GM18907 (cell line): ENCODE data around the gene CFP.
"Not testable (repeated sequence)": the region's sequence is repeated elsewhere in the genome, so short reads cannot be mapped to it uniquely, and the experiment has no call there.

ENCODE experiments used
- ATAC-seq: cut with Tn5 transposase; IDR thresholded peaks from one replicate; pipeline ENCODE4 v1.9.1; 2021; ENCODE audit warnings: mild to moderate bottlenecking, moderate library complexity; ENCODE audit not compliant: unreplicated experiment

The CFP gene

DNA sequence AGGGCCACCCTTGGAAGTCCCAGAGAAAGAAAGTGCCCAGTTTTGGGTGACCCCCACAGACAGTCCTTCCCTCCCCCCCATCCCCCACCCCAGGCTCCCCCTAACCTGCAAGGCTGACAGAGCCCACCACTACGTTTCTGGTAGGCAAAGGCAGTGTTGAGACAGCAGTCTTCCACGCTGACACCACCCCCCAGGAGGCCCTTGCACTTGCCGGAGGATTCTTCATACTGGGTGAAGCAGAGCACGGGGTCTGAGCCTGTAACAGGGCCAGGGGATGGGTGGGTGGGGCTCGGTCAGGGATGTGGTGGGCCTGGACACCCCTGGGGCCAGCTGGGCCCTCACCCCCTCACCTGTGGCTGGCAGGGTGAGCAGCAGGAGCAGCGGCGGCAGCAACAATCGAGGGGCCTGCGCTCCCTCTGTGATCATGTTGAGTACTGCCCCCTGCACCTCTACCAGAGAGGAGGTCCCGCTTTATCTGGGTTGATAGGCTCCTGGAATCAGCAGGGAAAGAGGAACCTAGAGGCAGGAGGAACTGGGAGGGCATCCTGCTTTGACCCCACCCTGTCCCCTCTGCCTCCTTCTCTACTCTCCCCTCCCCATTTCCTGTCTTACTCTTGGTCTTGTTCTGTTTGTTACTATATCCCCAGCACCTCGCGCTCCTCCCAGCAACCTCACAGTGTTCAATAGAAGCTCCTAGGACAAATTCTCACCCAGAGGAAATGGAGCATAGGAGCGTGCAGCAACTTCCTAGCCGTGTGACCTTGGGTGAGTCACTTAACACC lies at the start of gene CFP:
CFP (minus strand) TSS at position 512 of the 782 bp plus-strand sequence; CDS start at position 426, 86 bp downstream.
- no peak for ATAC-seq

DNA sequence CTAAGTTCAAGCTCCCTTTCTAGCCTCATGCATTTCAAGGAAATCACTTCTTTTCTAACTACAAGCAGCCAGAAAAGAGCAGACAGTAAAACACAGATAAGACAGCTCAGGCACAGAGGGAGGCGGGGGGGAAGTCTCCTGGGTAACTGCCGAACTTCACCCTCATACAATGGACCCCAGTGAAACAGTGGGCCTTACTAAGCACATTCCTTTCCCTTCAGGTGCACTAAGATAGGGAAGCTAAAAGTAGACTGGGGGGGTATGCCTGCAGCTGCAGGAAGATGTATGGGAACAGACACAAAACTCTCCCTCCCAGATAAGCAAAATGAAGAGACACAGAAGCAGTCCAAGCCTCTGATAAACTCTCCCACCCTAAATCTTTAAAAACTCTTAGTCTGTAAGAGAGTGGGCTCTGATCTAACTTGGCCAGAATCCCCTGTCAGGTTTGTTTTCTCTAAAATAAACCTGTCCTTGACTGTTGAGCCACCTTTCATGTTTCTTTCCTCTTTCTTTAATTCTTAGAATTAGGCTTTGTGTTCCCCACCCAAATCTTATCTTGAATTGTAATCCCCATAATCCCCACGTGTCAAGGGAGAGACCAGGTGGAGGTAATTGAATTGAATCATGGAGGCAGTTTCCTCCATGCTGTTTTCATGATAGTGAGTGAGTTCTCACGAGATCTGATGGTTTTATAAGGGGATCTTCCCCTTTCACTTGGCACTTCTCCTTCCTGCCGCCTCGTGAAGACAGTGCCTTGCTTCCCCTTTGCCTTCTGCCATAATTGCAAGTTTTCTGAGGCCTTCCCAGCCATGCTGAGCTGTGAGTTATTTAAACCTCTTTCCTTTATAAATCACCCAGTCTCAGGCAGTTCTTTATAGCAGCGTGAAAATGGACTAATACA lies 46.5 kb upstream of the CFP start:
- ATAC-seq: not testable (repeated sequence)

DNA sequence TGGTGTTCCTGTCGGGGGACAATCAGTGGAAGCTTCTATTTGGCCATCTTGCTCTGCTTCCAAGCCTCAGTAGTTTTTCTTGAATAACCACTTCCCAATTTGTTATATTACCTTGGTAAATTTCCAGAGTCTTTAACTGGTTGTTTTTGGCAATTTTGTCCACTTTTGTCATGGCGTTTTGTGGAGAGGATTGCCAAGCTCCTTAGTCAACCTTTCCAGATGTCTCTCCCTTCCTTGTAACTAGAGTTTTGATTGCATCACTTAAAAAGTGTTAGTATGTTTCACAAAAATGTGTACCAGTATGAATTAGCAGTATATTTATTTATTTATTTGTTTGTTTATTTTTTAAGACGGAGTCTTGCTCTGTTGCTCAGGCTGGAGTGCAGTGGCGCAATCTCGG lies 45.0 kb upstream of the CFP start:
- ATAC-seq: no peak

DNA sequence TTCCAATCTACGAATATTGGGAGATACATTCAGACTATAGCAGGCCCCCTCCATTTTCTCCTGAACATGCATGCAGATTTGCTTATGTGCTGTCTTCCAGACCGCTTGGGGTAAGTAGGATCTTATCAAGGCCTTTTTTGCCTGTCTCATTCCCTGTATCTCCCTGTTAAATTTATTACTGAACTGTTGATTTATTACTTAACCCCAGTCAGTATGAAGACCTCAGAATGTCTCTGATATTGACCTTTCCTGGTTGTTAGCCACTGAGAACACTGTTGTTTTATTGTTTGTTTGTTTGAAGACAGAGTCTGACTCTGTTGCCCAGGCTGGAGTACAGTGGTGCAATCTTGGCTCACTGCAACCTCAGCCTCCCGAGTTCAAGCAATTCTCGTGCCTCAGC lies 36.1 kb upstream of the CFP start:
- ATAC-seq: not testable (repeated sequence)

DNA sequence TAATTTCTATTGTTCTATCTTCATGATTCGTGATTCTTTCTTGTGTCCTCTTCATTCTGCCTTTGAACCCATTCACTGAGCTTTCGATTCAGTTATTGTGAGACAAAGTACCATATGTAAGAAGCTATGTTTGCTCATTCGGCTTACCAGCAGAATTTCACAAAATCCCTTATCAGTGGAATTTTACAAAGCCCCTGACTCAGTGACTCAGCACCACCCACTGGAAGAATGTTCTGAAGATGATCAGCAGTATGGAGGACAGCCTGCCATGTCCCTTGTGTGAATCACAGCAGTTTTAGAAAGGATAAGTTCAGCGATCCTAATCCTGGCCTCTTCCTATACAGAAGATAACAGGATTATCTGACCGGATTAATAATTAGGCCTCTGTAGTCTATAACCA lies 35.0 kb upstream of the CFP start:
- no peak for ATAC-seq

DNA sequence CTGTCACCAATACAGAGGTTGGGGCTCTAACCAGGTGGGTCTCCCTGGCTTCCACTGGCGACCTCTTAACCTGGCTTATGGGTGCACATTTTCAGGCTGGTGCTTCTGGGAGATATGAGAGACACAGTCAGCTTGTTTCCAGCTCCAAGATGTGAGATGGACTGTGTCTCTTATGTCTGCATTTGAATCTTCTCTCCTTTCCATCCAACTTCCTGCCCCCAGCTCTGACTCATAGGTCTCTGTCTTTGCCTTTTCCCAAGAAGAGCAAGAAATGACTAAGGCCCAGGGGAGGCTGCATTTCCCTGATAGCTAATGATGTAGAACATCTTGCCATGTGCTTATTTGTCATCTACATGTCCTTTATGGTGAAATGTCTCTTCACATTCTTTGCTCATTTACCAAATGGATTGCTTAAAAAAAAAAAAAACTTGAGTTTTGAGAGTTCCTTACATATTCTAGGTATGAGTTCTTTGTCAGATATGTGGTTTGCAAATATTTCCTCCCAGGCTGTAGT lies 32.5 kb upstream of the CFP start:
- ATAC-seq: no peak

DNA sequence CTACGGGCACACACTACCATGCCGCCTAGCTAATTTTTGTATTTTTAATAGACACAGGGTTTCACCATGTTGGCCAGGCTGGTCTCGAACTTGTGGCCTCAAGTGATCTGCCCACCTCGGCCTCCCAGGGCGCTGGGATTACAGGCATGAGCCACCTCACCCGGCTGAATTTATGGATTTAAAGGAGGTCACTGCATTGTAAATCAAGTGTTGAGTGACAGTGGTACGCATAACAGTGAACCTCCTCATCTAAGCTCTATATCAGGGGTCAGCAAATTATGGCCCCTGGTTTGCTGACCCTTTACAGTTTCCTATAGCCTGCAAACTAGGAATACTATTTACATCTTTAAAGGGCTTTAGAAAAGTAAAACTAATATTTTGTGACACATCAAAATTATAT lies 31.8 kb upstream of the CFP start:
- no peak for ATAC-seq

DNA sequence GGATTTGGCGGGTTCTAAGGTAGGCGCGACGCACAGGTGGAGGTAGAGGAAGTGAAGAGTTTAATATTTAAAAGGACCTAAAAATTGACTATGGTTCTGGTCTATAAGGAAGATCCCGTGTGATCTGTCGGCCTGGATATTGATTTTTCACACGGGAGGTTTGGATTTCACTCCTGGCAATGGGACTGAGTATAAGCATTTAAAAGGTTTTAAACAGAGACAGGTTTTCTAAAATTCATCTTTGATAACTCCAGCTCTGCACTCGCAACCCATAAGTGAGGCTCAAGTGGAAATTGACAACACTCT lies 29.6 kb upstream of the CFP start:
- ATAC-seq: no peak

DNA sequence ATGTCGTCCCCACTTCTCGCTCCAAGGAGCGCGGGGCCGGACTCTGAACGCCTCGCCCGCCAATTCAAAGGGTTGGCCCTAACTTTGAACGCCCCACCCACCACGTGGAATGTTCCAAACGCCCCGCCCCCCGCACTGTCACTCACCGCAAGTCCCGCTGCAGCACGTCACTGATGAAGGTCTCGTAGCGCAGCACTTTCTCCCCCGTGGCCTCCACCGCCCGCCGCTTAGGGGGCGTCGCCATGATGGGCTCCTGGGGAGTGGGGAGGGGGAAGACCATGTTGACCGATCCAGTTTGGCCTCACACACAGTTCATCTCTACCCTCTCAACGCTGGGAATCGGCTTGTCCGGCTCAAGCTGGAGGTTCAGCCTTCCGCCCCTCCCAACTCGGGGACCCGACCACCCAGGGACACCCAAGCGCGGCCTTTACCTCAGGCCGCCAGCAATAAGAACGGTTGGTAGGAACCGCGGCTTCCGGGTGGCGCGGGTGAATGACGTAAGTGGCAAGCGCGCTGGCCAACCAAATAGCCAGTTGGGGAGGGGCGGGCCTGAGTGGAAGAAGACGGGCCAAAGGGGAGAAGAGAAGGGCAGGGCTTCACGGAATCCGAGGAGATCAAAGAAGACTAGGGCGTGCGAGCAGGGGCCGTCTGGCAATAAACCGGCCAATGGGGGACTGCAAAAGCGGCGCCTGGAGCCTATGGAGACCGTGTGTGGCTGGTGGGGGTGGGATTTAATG lies 29.1 kb upstream of the CFP start, which contains the start of gene UXT:
UXT (minus strand) TSS at position 497 of the 737 bp plus-strand sequence; CDS start at position 244, 253 bp downstream.
- ATAC-seq: peak; percentile 78

DNA sequence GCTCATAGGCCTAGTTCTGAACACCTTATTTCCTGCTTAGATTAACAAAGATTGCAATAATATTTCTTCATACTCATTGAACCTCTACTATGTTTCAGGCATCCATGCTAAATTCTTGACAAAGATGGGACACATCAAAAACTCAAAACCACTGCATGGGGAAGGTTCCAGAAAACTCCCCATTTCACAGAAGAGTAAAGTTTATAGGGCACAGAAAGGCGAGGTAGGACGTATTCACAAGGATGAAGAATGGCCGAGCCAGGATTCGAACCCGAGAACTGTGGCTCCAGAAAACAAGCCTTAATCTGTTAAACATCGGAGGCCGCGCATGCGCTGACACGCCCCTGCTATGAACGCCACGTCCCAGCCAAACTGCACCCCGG lies 28.6 kb upstream of the CFP start:
- no peak for ATAC-seq

DNA sequence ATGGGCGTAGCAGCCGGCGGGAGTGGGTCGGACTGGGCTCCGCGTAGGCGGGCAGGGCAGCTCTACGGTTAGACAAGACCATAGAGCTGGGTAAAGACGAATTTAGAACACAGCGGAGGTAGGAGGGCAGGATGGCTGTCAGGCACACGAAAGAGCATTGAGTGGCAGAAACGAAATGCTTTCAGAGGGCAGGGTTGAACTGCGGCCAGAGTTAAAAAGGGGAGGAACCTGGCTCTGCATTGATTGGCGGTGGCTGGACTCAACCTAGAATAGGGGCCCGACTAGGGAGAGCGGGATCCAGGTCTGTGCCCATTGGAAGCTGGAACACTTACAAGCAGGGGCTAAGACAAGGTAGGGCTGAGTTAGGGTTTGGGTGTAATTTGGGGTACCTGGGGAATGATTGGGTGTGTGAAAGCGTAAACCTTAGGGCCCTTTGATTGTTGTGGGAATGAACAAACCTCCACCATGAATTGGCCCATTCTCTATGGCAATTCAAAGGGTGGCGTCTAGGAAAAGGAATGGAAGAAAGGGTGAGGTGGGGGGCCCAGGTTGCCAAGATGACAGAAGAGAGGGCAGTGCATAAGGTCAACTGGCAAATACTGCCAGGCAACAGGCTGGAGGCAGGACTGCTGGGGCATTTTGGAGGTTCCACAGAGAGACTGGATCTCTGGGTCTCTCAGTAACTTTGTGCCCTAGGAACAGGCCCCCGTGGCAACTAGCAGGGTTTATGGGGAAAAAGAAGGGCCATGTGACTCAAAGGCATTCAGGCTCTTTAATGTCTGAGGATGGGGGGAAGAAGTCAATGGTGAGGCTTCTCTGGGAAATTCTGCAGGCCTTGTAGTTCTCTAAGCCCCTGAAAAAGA lies 21.5 kb upstream of the CFP start:
- no peak for ATAC-seq

DNA sequence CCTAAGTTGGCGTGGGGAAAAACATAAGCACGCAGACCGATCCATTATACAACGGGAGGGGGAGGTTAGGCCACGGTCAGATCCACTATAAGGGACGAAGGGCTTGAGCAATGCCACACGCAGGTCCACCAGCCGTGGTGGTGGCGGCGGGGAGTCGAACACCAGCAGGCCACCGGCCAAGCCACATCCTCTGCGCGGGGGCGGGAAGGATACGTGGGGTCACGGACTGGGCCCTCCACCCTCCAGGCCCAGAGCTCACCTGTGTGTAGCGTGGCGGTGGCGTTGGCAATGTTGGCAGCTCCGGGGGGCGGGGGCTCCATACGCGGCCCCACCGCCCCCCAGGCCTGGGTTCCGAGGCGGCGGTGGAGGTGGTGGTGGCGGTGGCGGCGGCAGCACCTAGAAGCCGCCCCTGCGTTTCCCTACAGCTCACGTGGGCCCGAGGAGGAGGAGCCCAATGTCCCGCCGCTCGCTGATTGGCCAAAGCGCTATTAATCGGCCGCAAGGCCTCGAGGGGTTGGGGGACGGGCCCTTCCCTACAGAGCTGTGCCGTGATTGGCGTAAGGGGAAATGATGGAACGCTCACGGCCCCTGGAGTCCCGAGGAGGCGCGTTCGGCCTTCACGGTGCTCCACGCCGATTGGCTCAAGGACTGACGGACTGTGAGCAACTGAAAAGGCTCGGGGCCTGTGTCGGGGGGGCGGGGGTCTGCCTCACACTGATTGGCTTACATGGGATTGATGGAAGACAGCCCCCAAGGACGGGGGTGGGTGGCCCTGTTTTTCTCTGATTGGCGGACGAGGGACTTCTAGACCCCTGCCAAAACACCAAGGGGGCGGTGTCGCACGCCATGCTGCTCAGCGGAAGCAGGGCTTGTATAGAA lies 20.7 kb upstream of the CFP start, which contains the start of gene ELK1:
ELK1 (minus strand) TSS at position 400 of the 879 bp plus-strand sequence. CDS start 9,122 bp downstream, outside the sequence.
- ATAC-seq: peak; percentile 89

DNA sequence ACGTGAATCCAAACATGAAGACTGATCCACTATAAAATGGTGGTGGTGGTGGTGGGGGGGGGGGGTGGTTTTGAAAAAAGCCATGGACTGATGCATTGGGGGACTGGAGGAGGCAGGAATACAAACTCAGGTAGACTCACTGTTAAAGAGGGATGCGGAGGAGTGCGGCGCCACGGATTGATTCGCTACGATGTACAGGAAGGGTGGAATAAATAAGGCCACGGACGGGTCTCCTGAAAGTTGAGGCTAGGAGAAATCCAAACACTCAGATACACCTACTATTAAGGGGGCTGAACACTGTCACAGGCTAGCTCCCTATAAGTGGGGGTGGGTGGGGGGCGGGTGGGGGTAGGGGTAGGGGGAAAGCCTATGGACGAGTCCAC lies 20.0 kb upstream of the CFP start:
- no peak for ATAC-seq

DNA sequence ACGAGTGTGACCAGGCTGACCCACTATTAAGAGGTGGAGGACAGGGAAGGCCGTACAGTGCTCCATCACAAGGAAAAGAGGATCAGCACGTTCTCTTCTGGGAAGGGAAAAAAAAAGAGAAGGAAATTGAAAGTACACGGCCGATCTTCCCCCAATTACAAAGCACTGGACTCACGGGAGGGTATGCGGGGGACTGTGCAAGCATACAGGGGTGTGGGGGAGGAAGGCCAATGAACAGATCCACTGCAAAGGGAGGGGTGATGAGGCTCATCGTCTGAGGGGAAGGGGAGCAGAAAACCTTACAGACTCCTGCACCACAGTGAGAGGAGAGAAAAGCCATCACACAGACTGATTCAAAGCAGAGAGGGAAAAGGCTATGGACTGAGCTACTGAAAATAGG lies 19.5 kb upstream of the CFP start:
- ATAC-seq: no peak

DNA sequence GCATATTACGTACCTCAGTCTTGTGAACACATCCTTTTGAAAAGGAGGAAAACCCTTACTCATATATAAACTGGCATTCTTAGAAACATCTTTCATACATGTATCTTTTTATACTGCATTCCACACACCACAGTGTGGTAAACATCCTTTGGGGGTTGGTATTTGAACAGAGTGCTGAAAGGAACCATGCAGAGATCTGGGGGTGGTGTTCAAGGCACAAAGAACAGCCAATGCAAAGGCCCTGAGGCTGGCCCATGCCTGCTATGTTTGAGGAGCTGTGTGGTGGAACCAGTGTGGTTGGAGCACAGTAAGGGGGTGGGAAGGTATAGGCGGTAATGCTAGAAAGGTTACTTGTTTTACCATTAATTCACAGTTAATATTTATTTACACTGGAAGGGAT lies 18.6 kb upstream of the CFP start:
- no peak for ATAC-seq

DNA sequence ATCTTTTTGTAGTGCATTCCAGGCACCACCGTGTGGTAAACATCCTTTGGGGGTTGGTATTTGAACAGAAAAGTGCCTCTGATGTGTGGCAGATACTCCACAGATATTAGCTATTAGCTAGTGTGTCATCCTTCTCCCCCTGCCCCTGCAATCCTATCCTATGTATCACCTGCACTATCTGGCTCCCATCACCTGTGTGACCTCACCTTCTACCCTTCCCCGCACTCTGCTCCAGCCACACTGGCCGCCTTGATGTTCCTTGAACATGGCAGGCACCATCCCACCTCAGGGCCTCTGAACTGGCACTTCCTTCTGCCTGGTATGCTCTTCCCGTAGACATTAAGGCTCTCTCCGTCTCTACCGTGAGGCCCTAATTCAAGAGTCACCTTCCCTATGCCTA lies 16.9 kb upstream of the CFP start:
- ATAC-seq: no peak

DNA sequence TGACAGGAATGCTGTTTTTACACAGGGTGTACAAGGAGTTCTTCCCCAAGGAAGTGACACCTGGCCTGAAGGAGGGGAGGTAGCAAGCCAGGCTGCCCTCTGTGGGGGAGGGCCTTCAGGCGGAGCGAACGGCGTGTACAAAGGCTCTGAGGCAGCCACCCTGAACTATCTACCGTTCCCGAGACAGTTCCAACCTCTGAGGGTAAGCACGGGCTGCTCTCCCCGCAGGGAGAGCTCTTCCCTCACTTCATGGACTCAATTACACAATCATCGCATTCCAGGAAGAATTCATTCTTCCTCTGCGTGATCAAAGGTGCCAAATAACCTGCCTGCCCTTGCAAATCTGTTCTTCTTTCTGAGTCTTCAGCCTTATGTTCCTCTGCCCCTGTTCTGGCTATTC lies 15.8 kb upstream of the CFP start:
- ATAC-seq: no peak

DNA sequence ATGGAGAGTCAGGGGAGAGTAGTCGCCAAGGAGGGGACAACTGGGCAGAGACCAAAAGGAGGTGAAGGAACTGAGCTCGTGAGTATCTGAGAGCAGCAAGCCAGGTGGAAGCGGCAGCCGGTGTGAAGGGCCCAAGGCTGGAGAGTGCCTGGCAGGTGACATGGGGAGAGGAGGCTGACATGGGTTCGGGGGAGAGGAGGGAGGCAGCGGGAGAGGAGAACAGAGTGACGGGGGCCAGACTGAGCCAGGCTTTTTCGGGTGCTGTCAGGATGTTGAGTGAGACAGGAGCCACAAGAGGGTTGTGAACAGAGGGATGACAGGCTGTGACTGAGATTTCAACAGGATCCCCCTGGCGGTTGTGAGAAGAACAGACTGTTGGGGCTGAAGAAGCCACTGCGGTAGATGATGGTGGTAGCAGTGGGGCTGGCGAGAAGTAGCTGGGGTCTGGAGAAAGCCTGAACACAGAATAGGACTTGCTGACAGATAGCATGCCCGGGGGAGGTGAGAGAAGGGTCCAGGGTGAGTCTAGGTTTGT lies 14.9 kb upstream of the CFP start:
- no peak for ATAC-seq

DNA sequence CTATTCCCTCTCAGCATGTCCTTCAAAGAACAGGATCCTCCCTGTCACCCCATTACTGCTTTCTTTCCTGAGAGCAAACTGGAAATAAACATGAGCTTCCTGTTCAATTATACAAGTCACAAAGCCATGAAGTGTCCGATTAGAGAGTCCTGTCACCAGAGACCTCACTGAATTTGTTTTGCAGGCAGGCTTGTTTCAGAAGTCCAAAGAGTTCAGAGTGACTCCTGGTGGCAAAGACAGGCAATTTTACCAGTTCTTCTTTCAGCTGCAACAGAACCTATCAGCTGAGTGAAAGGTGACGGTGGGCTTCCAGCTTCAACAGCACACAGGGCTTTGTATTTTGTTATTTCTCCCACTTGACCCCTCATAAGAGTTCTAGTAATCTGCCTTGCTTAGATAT lies 14.2 kb upstream of the CFP start:
- ATAC-seq: no peak
